Stimulated activated CD8-positive, alpha-beta memory T cell treated with anti-CD3 and anti-CD28 coated beads, Interleukin-7, amount 100 ng/mL, for 24 hours (primary cell): ENCODE measurements around the gene CLCN4.

Experiments
- DNase-seq: peaks from one replicate; pipeline ENCODE4 v3.0.0-alpha.2; 2020; ENCODE audit warnings: low read depth

CLCN4 gene

GRCh38 chrX:10244915-10245622 lies 88.3 kb downstream of the CLCN4 start:
- no peak for DNase-seq

DNA sequence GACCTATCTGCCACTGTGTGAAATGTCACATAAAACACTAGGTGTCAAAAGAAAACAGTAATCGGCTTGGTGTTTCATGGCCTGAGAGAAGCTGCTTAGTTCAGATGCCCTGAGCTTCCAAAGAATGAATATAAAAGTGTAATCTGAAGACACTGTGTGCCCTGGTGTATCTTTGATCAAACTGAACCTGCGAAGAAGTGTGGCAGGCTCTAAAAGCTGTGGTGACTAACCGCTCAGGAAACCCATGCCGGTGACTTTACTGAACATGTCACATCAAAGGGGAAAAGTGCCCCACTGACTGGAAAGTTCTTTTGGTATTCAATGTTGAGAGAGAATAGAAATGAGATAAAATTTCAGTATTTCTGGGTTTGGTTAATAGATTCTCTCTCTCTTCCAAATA lies 89.1 kb downstream of the CLCN4 start:
- DNase-seq: no peak

- no peak for DNase-seq
Measured at GRCh38 chrX:10246297-10246696, 89.5 kb downstream of the CLCN4 start.

DNA sequence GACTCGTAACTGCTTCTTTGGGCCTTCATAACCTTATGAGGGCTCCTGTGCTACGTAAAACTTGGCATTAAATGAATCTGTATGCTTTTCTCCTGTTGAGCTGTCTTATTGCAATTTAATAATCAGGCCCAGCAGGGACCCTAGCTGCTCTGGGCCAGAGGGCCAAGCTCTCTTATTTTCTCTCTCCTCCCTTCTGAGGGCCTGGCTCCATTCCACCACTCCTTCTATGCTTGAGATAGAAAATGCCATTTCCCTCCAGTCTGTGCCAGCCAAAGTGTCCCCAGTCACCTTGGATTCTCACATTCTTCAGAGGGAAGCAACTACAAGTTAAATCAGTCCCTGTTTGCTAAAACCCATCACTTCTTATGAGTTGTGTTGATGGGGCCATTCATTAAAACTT lies 90.1 kb downstream of the CLCN4 start:
- no peak for DNase-seq

DNA sequence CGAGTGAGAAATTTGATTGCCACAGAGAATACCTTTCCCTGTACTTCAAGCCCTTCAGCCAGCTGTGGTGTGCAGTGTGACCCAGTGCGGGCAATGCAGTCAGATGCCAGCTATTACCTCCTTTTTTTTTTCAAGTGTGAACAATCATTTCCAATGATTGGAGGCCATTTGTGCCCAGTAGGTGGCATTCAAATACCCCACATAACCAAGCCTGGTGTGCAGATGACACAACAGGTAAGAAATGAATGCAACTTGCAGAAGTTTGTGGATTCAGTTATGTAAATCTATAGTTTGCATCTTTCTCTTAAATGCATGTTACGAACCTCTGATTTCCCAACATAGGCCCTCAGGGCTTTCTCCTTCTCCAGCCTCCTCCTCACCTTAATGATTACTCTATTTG lies 98.0 kb downstream of the CLCN4 start:
- no peak for DNase-seq

DNA sequence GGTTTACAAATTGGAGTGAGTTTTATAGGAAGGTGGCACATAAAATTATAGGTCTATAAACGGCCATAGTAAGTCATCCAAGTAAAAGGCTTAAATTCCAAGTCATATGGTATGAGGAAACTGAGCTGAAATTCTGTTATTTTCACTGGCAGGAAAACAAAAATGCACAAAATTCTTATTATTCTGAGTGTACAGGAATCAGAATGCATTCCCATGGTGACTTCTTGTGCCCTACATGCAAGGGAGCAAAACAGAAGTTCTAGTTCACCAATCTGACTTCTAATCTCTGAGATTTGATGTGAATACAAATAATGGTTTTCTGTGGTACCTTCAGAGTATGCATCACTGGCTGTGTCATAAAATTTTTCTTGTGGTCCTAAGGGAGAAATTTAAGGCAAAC lies 102.9 kb downstream of the CLCN4 start:
- DNase-seq: no peak

DNA sequence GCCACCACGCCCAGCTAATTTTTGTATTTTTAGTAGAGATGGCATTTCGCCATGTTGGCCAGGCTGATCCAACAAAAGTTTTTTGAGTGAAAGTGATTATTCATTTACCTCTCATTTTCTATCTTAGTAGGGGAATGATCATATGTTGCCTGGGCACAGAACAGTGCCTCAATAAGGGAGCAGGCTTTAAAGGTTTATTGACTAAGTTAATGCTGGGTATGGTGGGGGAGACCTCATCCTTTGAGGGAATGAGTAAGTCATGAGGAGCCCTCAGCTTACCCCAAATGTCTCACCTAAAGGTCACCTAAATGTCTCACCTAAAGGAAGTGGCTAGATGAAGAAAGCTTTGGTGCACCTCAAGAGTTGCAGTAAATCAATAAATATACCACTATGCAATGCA lies 109.0 kb downstream of the CLCN4 start:
- DNase-seq: no peak

DNA sequence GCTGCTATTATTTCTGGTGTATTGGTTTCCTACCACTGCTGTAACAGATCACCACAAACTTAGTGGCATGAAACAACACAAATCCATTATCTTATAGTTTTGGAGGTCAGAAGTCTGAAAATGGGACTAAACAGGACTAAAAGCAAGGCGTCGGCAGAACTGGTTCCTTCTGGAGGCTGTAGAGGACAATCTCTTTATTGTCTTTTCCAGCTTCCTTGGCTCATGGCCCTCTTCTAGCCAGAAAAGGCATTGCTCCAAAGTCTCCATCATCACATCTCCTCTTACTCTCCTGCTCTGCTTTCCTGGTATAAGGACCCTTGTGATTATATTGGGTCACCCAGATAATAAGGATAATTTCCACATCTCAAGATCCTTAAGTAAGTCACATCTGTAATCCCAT lies 121.9 kb downstream of the CLCN4 start:
- DNase-seq: no peak

GRCh38 chrX:10280071-10280470 lies 123.3 kb downstream of the CLCN4 start:
- DNase-seq: no peak

DNA sequence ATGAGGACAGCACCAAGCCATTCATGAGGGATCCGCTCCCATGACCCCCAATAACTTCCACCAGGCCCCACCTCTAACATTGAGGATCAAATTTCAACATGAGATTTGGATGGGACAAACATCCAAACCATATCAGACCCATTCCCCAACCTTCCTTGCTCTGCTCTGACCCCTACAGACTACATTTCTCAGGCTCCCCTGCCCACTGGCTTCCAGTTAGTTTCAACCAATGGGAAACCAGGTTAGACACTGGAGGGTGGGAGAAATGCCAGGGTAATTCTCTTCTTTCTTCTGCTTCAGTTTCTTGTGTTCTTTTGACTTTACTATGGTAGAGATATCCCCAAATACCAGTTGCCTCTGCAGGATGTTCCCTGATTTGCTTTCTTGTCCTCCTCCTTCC lies 125.7 kb downstream of the CLCN4 start:
- no peak for DNase-seq

DNA sequence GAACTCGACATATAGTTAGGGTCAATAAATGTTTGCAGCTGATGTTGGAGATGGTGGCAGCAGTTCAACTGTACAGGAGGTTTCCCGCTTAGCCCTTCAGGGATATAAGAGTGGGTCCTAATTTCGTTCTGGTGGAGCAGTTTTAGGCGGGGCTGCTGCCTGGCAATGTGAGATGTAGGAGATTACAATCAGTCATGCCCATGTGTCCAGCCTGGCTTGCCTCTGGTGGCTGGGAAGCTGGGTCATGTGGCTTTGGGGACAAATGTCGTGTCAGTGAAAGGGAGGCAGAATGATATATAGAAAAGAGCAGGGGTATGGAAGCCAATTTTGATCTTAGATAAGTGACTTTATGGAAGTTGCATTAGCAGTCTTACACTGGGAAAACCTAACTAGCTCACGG lies 129.4 kb downstream of the CLCN4 start:
- DNase-seq: no peak
